ENCODE measurements around the gene MEX3C. TPM values are rescaled to one million over a fixed set of nuclear protein-coding genes. Genes with fewer than 3 reads are reported as not detected.

Gene MEX3C
- total and polyA plus RNA-seq, 8 donors, result 7.2 to 45.2 (median 16.6) TPM

DNA sequence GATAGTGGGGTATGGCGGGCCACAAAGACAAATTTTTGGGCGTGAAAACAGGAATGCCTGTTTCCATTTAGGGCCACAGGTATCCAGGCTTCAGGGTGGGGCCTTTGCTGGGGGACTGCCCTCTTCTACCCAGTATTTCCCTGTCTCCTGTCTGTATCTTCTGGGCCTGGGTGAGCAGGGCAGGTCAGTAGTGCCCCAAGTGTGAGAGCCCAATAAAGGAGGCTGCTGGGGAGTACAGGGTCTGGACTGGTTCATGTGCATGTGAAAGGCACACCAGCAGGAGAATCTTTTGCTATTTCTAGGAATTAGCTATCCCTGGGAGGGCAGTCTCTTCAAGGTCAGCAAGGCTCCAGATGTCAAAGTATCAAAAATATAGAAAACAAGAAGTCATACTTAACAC, 71.5 kb downstream of the MEX3C start:
- no peaks in the 10 kb centered on the region for H3K4me1 ChIP-seq
- intact Hi-C loops (cut with DNase I; ENCODE audit: low total_unique reads), result no loop called here
- no peak for DNase-seq
- WGBS, 5 donors, result 88 to 96% (median 95%) methylated on average over 2 of the region's 2 CpGs
- H3K36me3 ChIP-seq, result no peaks in the 10 kb centered on the region
- no peak for TF ChIP-seq POLR2A (IDR thresholded peaks at IDR 0.05)
- no peak for TF ChIP-seq EP300 (IDR thresholded peaks at IDR 0.05)
- TF ChIP-seq, protein P1, sequence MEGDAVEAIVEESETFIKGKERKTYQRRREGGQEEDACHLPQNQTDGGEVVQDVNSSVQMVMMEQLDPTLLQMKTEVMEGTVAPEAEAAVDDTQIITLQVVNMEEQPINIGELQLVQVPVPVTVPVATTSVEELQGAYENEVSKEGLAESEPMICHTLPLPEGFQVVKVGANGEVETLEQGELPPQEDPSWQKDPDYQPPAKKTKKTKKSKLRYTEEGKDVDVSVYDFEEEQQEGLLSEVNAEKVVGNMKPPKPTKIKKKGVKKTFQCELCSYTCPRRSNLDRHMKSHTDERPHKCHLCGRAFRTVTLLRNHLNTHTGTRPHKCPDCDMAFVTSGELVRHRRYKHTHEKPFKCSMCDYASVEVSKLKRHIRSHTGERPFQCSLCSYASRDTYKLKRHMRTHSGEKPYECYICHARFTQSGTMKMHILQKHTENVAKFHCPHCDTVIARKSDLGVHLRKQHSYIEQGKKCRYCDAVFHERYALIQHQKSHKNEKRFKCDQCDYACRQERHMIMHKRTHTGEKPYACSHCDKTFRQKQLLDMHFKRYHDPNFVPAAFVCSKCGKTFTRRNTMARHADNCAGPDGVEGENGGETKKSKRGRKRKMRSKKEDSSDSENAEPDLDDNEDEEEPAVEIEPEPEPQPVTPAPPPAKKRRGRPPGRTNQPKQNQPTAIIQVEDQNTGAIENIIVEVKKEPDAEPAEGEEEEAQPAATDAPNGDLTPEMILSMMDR (IDR thresholded peaks at IDR 0.05), result no peak
- no peak for TF ChIP-seq POLR2AphosphoS5 (IDR thresholded peaks at IDR 0.05)
- H3K27me3 ChIP-seq, result no peaks in the 10 kb centered on the region
- no peaks in the 10 kb centered on the region for H3K9me3 ChIP-seq
- H3K27ac ChIP-seq, result no peak overlapping the region
- no peak overlapping the region for H3K4me3 ChIP-seq

Other genes with a start within 250 kb of the MEX3C start
- 10 to 100 TPM in 2 of 5 donors, 1 to 10 TPM in 2, under 1 TPM in 1; 0.87 to 22.8 (median 3.9) TPM for gene ELAC1, start 229.6 kb downstream of the MEX3C start, total RNA-seq
- 1 to 10 TPM; 4.9 to 8.7 (median 7.8) TPM for gene ELAC1, start 229.6 kb downstream of the MEX3C start, polyA plus RNA-seq
- 100 to 1,000 TPM in 3 of 5 donors, 10 to 100 TPM in 2; 42.0 to 184 (median 121) TPM for gene SMAD4, start 167.5 kb downstream of the MEX3C start, total RNA-seq
- 10 to 100 TPM; 10.4 to 34.8 (median 13.3) TPM for gene SMAD4, start 167.5 kb downstream of the MEX3C start, polyA plus RNA-seq

Measured in stomach (tissue), 9 donors.